Thyroid gland (tissue), 4 donors: ENCODE measurements around the gene MPIG6B.

ENCODE experiments used
- POLR2A ChIP-seq, 2 donors: fragments of 450-650 bp; IDR thresholded peaks; one replicate each; pipeline ENCODE4 v1.6.1; 2017; ENCODE audit warnings: antibody characterized with exemption in 2 of 2, mild to moderate bottlenecking in 2 of 2, moderate library complexity in 1 of 2
- TF ChIP-seq, protein P1 (sequence below), 6 experiments: fragments of 200-600 bp in 3 of 6; fragments of 450-650 bp in 3 of 6; sonication (generic) in 3 of 6; IDR thresholded peaks; one replicate each; pipeline ENCODE4 v1.5.1; 2016 to 2019; ENCODE audit warnings: antibody characterized with exemption in 6 of 6, mild to moderate bottlenecking in 2 of 6, inconsistent platforms in 1 of 6, moderate library complexity in 1 of 6

DNA sequence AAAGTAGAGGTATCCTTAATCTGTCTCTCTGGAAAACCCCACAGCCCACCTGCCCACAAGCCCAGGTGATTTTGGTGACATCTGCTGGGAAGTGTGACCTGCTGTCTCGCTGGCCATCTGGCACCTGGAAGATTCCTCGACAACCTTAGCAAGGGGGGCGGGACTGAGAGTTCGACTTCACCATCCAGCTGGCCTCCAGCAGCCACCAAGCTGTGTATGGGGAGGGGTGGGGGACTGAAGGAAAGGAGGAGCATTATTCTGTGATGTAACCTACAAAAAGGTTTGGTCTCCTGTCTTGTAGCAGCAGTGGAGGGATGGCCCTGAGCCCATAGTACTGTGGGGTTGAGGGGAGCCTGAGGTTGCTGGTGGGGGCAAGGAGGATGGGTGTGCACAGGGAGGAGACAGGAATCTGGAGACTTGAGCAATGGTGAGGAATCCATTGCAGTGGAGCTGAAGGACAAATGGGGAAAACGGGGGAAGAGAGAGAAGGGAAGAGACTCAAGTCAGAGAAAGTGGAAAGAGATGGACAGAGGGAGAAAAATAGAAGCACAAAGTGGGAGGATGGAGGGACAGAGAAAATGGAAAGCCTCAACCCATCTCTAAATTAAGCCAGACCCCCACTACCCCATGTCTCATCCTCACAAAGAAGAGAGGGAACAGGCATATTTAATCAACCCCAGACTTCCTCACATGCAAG is 12.5 kb upstream of the MPIG6B start:
- TF ChIP-seq, protein P1, sequence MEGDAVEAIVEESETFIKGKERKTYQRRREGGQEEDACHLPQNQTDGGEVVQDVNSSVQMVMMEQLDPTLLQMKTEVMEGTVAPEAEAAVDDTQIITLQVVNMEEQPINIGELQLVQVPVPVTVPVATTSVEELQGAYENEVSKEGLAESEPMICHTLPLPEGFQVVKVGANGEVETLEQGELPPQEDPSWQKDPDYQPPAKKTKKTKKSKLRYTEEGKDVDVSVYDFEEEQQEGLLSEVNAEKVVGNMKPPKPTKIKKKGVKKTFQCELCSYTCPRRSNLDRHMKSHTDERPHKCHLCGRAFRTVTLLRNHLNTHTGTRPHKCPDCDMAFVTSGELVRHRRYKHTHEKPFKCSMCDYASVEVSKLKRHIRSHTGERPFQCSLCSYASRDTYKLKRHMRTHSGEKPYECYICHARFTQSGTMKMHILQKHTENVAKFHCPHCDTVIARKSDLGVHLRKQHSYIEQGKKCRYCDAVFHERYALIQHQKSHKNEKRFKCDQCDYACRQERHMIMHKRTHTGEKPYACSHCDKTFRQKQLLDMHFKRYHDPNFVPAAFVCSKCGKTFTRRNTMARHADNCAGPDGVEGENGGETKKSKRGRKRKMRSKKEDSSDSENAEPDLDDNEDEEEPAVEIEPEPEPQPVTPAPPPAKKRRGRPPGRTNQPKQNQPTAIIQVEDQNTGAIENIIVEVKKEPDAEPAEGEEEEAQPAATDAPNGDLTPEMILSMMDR (IDR thresholded peaks at IDR 0.05), result no peak
- no peak for TF ChIP-seq POLR2A (IDR thresholded peaks at IDR 0.05)
